Natural killer cell treated with Interleukin-12 subunit alpha and Interleukin-12 subunit beta and Interleukin-15 and Interleukin-18, amount 100 ng/mL, for 72 hours (primary cell): Measurements from ENCODE around the gene ZNF423. TPM values are rescaled to one million over a fixed set of nuclear protein-coding genes. Genes with fewer than 3 reads are reported as not detected.
A peak's percentile ranks its signal among the peaks of the same experiment; 100 is the strongest.

Source experiments
- ATAC-seq, 2 donors: fragments of 150-1000 bp; cut with Tn5 transposase in 1 of 2; sonication (Bioruptor Pico), chemical (Tn5 transposase) in 1 of 2; 2 replicates each; pipeline ENCODE4 v1.10.0; 2021
- DNase-seq: peaks from one replicate; pipeline ENCODE4 v3.0.0; 2022; ENCODE audit warnings: low spot score
- H3K27ac Mint-ChIP-seq, 2 donors: 1 replicate in 1 of 2; 2 replicates in 1 of 2; pipeline ENCODE4 v1.8.0; 2022; ENCODE audit warnings: mixed read lengths in 2 of 2, mild to moderate bottlenecking in 1 of 2, moderate library complexity in 1 of 2
- H3K27me3 Mint-ChIP-seq, 2 donors: 1 replicate in 1 of 2; 2 replicates in 1 of 2; pipeline ENCODE4 v1.8.0; 2022; ENCODE audit warnings: mixed read lengths in 2 of 2
- H3K36me3 Mint-ChIP-seq: one replicate; pipeline ENCODE4 v1.8.0; 2022; ENCODE audit warnings: mixed read lengths
- H3K4me1 Mint-ChIP-seq, 2 donors: 1 replicate in 1 of 2; 2 replicates in 1 of 2; pipeline ENCODE4 v1.8.0; 2022; ENCODE audit warnings: low read depth in 2 of 2, mixed read lengths in 2 of 2, mild to moderate bottlenecking in 1 of 2
- H3K4me3 Mint-ChIP-seq: one replicate; pipeline ENCODE4 v1.8.0; 2022; ENCODE audit warnings: mixed read lengths
- H3K9me3 Mint-ChIP-seq: 2 replicates; pipeline ENCODE4 v1.8.0; 2022; ENCODE audit warnings: mixed read lengths
- total RNA-seq, 2 donors: library from RNA; stranded (reverse); gene quantifications; one replicate each; pipeline ENCODE4 v1.2.3, GENCODE V29; 2022

Gene ZNF423
- total RNA-seq, 2 donors from 2014 or later = not detected

- Mint-ChIP-seq H3K9me3 (no peaks in the 10 kb centered on the region), H3K27ac (no peak overlapping the region), H3K36me3 (no peaks in the 10 kb centered on the region), H3K4me1 (no peaks in the 10 kb centered on the region), H3K4me3 (no peak overlapping the region), H3K27me3 (peaks cover 0 to 5% of the 10 kb centered on the region in 2 donors)
- ATAC-seq (no peak), DNase-seq (peak; percentile 23)
Measured at GRCh38 chr16:49490321-49490705, 365.6 kb downstream of the ZNF423 start.

- Mint-ChIP-seq H3K27ac (no peak overlapping the region), H3K4me3 (no peak overlapping the region), H3K27me3 (peaks cover 0 to 5% of the 10 kb centered on the region in 2 donors), H3K4me1 (peaks cover 0 to under 1% of the 10 kb centered on the region in 2 donors), H3K9me3 (no peaks in the 10 kb centered on the region), H3K36me3 (no peaks in the 10 kb centered on the region)
- DNase-seq (peak; percentile 12), ATAC-seq (no peak)
Measured at GRCh38 chr16:49489686-49490320, 366.1 kb downstream of the ZNF423 start.

GRCh38 chr16:49488740-49489525 is 367.0 kb downstream of the ZNF423 start:
- H3K27ac Mint-ChIP-seq = no peak overlapping the region
- H3K4me3 Mint-ChIP-seq = no peak overlapping the region
- ATAC-seq = no peak
- DNase-seq = no peak
- peaks cover 0 to 3% of the 10 kb centered on the region in 2 donors for H3K4me1 Mint-ChIP-seq
- peaks cover 0 to 7% of the 10 kb centered on the region in 2 donors for H3K27me3 Mint-ChIP-seq
- no peaks in the 10 kb centered on the region for H3K9me3 Mint-ChIP-seq
- no peaks in the 10 kb centered on the region for H3K36me3 Mint-ChIP-seq

- H3K36me3 Mint-ChIP-seq = no peaks in the 10 kb centered on the region
- no peaks in the 10 kb centered on the region for H3K9me3 Mint-ChIP-seq
- no peak overlapping the region for H3K4me3 Mint-ChIP-seq
- peaks cover 0 to 3% of the 10 kb centered on the region in 2 donors for H3K4me1 Mint-ChIP-seq
- peaks cover under 1 to 7% of the 10 kb centered on the region in 2 donors for H3K27me3 Mint-ChIP-seq
- DNase-seq (no peak), ATAC-seq (no peak)
- no peak overlapping the region for H3K27ac Mint-ChIP-seq
Measured at GRCh38 chr16:49488336-49488735, 367.6 kb downstream of the ZNF423 start.

- no peak overlapping the region for H3K4me3 Mint-ChIP-seq
- peaks cover 6 to 10% of the 10 kb centered on the region in 2 donors for H3K27me3 Mint-ChIP-seq
- peaks cover 0 to 3% of the 10 kb centered on the region in 2 donors for H3K4me1 Mint-ChIP-seq
- H3K36me3 Mint-ChIP-seq = no peaks in the 10 kb centered on the region
- H3K27ac Mint-ChIP-seq = no peak overlapping the region
- ATAC-seq (no peak), DNase-seq (no peak)
- no peaks in the 10 kb centered on the region for H3K9me3 Mint-ChIP-seq
Measured at GRCh38 chr16:49487746-49488145, 368.2 kb downstream of the ZNF423 start.

- H3K27ac Mint-ChIP-seq = no peak overlapping the region
- no peak overlapping the region for H3K4me3 Mint-ChIP-seq
- H3K27me3 Mint-ChIP-seq = peaks cover 18 to 20% of the 10 kb centered on the region in 2 donors
- ATAC-seq (no peak), DNase-seq (no peak)
- H3K4me1 Mint-ChIP-seq = peaks cover 0 to 3% of the 10 kb centered on the region in 2 donors
- no peaks in the 10 kb centered on the region for H3K36me3 Mint-ChIP-seq
- H3K9me3 Mint-ChIP-seq = no peaks in the 10 kb centered on the region
Measured at GRCh38 chr16:49486400-49486799, 369.5 kb downstream of the ZNF423 start.

- no peaks in the 10 kb centered on the region for H3K36me3 Mint-ChIP-seq
- no peak for ATAC-seq
Measured at GRCh38 chr16:49485663-49486062, 370.2 kb downstream of the ZNF423 start.

GRCh38 chr16:49484936-49485335 is 371.0 kb downstream of the ZNF423 start:
- no peaks in the 10 kb centered on the region for H3K36me3 Mint-ChIP-seq
- peaks cover 22 to 29% of the 10 kb centered on the region in 2 donors for H3K27me3 Mint-ChIP-seq
- no peaks in the 10 kb centered on the region for H3K9me3 Mint-ChIP-seq
- ATAC-seq = no peak
- H3K4me1 Mint-ChIP-seq = peaks cover 0 to 3% of the 10 kb centered on the region in 2 donors
- no peak overlapping the region for H3K4me3 Mint-ChIP-seq
- no peak overlapping the region for H3K27ac Mint-ChIP-seq
- no peak for DNase-seq

More at GRCh38 chr16:49485663-49486062, 370.2 kb downstream of the ZNF423 start:
- H3K4me3 Mint-ChIP-seq = no peak overlapping the region
- DNase-seq = no peak
- peaks cover 22 to 27% of the 10 kb centered on the region in 2 donors for H3K27me3 Mint-ChIP-seq
- peaks cover 0 to 3% of the 10 kb centered on the region in 2 donors for H3K4me1 Mint-ChIP-seq
- H3K9me3 Mint-ChIP-seq = no peaks in the 10 kb centered on the region
- H3K27ac Mint-ChIP-seq = no peak overlapping the region

GRCh38 chr16:49484451-49484849 is 371.5 kb downstream of the ZNF423 start:
- peaks cover 24 to 34% of the 10 kb centered on the region in 2 donors for H3K27me3 Mint-ChIP-seq
- no peak overlapping the region for H3K4me3 Mint-ChIP-seq
- no peaks in the 10 kb centered on the region for H3K36me3 Mint-ChIP-seq
- H3K4me1 Mint-ChIP-seq = peaks cover 0 to 3% of the 10 kb centered on the region in 2 donors
- no peaks in the 10 kb centered on the region for H3K9me3 Mint-ChIP-seq
- DNase-seq (no peak), ATAC-seq (peak; percentile 72 to 85)
- H3K27ac Mint-ChIP-seq = no peak overlapping the region

- Mint-ChIP-seq H3K36me3 (no peaks in the 10 kb centered on the region), H3K4me1 (peaks cover 0 to 3% of the 10 kb centered on the region in 2 donors), H3K27ac (no peak overlapping the region), H3K9me3 (no peaks in the 10 kb centered on the region), H3K4me3 (no peak overlapping the region), H3K27me3 (peaks cover 24 to 34% of the 10 kb centered on the region in 2 donors)
- DNase-seq (no peak), ATAC-seq (no peak)
Measured at GRCh38 chr16:49483651-49484450, 372.1 kb downstream of the ZNF423 start.

GRCh38 chr16:49483251-49483650 is 372.7 kb downstream of the ZNF423 start:
- H3K27me3 Mint-ChIP-seq = peaks cover 24 to 34% of the 10 kb centered on the region in 2 donors
- no peak for ATAC-seq

GRCh38 chr16:49482690-49483089 is 373.2 kb downstream of the ZNF423 start:
- DNase-seq = no peak
- Mint-ChIP-seq H3K36me3 (no peaks in the 10 kb centered on the region), H3K4me1 (peaks cover 0 to 3% of the 10 kb centered on the region in 2 donors), H3K27ac (no peak overlapping the region), H3K4me3 (no peak overlapping the region), H3K9me3 (no peaks in the 10 kb centered on the region), H3K27me3 (peaks cover 24 to 34% of the 10 kb centered on the region in 2 donors)
- no peak for ATAC-seq

More at GRCh38 chr16:49483251-49483650, 372.7 kb downstream of the ZNF423 start:
- Mint-ChIP-seq H3K4me1 (peaks cover 0 to 3% of the 10 kb centered on the region in 2 donors), H3K9me3 (no peaks in the 10 kb centered on the region), H3K36me3 (no peaks in the 10 kb centered on the region), H3K4me3 (no peak overlapping the region), H3K27ac (no peak overlapping the region)
- DNase-seq = no peak

- no peaks in the 10 kb centered on the region for H3K9me3 Mint-ChIP-seq
- no peak overlapping the region for H3K27ac Mint-ChIP-seq
- no peak overlapping the region for H3K4me3 Mint-ChIP-seq
- no peaks in the 10 kb centered on the region for H3K36me3 Mint-ChIP-seq
- peak; percentile 0 for DNase-seq
- no peaks in the 10 kb centered on the region for H3K4me1 Mint-ChIP-seq
- ATAC-seq = no peak
- H3K27me3 Mint-ChIP-seq = peaks cover 19 to 34% of the 10 kb centered on the region in 2 donors
Measured at GRCh38 chr16:49478616-49479015, 377.3 kb downstream of the ZNF423 start.
